Measurements from ENCODE around the gene ATP6V1G3. TPM values are rescaled to one million over a fixed set of nuclear protein-coding genes. Genes with fewer than 3 reads are reported as not detected.
"Not testable (repeated sequence)": the region's sequence is repeated elsewhere in the genome, so short reads cannot be mapped to it uniquely, and the experiment has no call there.

The ATP6V1G3 gene
- total RNA-seq, 2 experiments from 2014 or later = not detected

GRCh38 chr1:198490224-198490623 is 50.3 kb downstream of the ATP6V1G3 start:
- Mint-ChIP-seq H3K9me3 (no peaks in the 10 kb centered on the region), H3K27ac (no peak overlapping the region), H3K4me1 (no peaks in the 10 kb centered on the region), H3K4me3 (no peak overlapping the region), H3K36me3 (ENCODE audit: low read depth) (no peaks in the 10 kb centered on the region), H3K27me3 (no peaks in the 10 kb centered on the region)
- DNase-seq = no peak
- ChIA-PET POLR2A (no interaction called here), CTCF (no interaction called here)

GRCh38 chr1:198486903-198487302 is 53.6 kb downstream of the ATP6V1G3 start:
- Mint-ChIP-seq H3K4me3 (no peak overlapping the region), H3K27ac (no peak overlapping the region), H3K36me3 (ENCODE audit: low read depth) (peaks cover 5% of the 10 kb centered on the region), H3K4me1 (no peaks in the 10 kb centered on the region), H3K9me3 (no peaks in the 10 kb centered on the region), H3K27me3 (no peaks in the 10 kb centered on the region)
- DNase-seq = no peak
- ChIA-PET CTCF (interaction anchor here (1.3 kb wide), 1 partner anchor 21 kb away, joined by 3 read pairs; no protein-coding TSS in a partner anchor), POLR2A (no interaction called here)

GRCh38 chr1:198483645-198484044 is 56.8 kb downstream of the ATP6V1G3 start:
- peaks cover 3% of the 10 kb centered on the region for H3K9me3 Mint-ChIP-seq
- CTCF ChIA-PET = no interaction called here
- peaks cover 5% of the 10 kb centered on the region for H3K36me3 Mint-ChIP-seq (ENCODE audit: low read depth)

GRCh38 chr1:198483006-198483405 is 57.5 kb downstream of the ATP6V1G3 start:
- H3K27ac Mint-ChIP-seq = no peak overlapping the region
- ChIA-PET CTCF (no interaction called here), POLR2A (no interaction called here)
- peaks cover 4% of the 10 kb centered on the region for H3K9me3 Mint-ChIP-seq
- H3K4me1 Mint-ChIP-seq = no peaks in the 10 kb centered on the region
- no peaks in the 10 kb centered on the region for H3K27me3 Mint-ChIP-seq
- peaks cover 5% of the 10 kb centered on the region for H3K36me3 Mint-ChIP-seq (ENCODE audit: low read depth)
- no peak overlapping the region for H3K4me3 Mint-ChIP-seq
- DNase-seq = no peak

More at GRCh38 chr1:198483645-198484044, 56.8 kb downstream of the ATP6V1G3 start:
- DNase-seq = no peak
- Mint-ChIP-seq H3K4me3 (no peak overlapping the region), H3K4me1 (no peaks in the 10 kb centered on the region), H3K27me3 (no peaks in the 10 kb centered on the region), H3K27ac (no peak overlapping the region)
- POLR2A ChIA-PET = no interaction called here

- Mint-ChIP-seq H3K4me1 (no peaks in the 10 kb centered on the region), H3K36me3 (ENCODE audit: low read depth) (peaks cover 5% of the 10 kb centered on the region), H3K27ac (no peak overlapping the region), H3K9me3 (peaks cover 7% of the 10 kb centered on the region), H3K27me3 (no peaks in the 10 kb centered on the region), H3K4me3 (no peak overlapping the region)
- ChIA-PET POLR2A (no interaction called here), CTCF (interaction anchor here (0.6 kb wide), 1 partner anchor 688 kb away, joined by 3 read pairs; no protein-coding TSS in a partner anchor)
- DNase-seq = no peak
Observed at GRCh38 chr1:198481661-198482060, 58.8 kb downstream of the ATP6V1G3 start.

GRCh38 chr1:198480876-198481275 is 59.6 kb downstream of the ATP6V1G3 start:
- CTCF ChIA-PET = interaction anchor here (0.8 to 1.2 kb wide), 2 partner anchors 13 to 205 kb away, joined by 3 to 4 read pairs; no protein-coding TSS in a partner anchor

GRCh38 chr1:198477354-198477753 is 63.1 kb downstream of the ATP6V1G3 start:
- H3K4me1 Mint-ChIP-seq; H3K36me3 Mint-ChIP-seq (ENCODE audit: low read depth); H3K27me3 Mint-ChIP-seq; CTCF ChIA-PET; H3K27ac Mint-ChIP-seq; POLR2A ChIA-PET; H3K4me3 Mint-ChIP-seq; DNase-seq: not testable (repeated sequence)
- peaks cover 14% of the 10 kb centered on the region for H3K9me3 Mint-ChIP-seq

More at GRCh38 chr1:198480876-198481275, 59.6 kb downstream of the ATP6V1G3 start:
- Mint-ChIP-seq H3K4me3 (no peak overlapping the region), H3K4me1 (no peaks in the 10 kb centered on the region), H3K27ac (no peak overlapping the region), H3K27me3 (no peaks in the 10 kb centered on the region), H3K36me3 (ENCODE audit: low read depth) (peaks cover 8% of the 10 kb centered on the region), H3K9me3 (peaks cover 7% of the 10 kb centered on the region)
- POLR2A ChIA-PET = no interaction called here
- no peak for DNase-seq

Other genes starting within 250 kb of the ATP6V1G3 start
- gene PTPRC, start 98.4 kb upstream of the ATP6V1G3 start, total RNA-seq = 100 to 1,000 TPM; 724 to 731 TPM

Measured in activated CD4-positive, alpha-beta memory T cell treated with anti-CD3 and anti-CD28 coated beads, Interleukin-2, amount 10 ng/mL, durations not matched to agents 7 days and 5 days (primary cell).